ENCODE measurements around the gene BLCAP.
A peak's percentile ranks its signal among the peaks of the same experiment; 100 is the strongest.

Gene BLCAP

GRCh38 chr20:37526238-37526838 is 1.3 kb downstream of the BLCAP start (continued):
- TF ChIP-seq ZFHX2 (tag by site-specific recombination; conservative IDR thresholded peaks at IDR 0.05) (0 out of 2 replicates have a peak, but pooled peaks have one; percentile 16), HOXD13 (CRISPR knock-in tag; IDR thresholded peaks at IDR 0.05; ENCODE audit: borderline replicate concordance) (no peak), ZNF600 (tag by site-specific recombination; IDR thresholded peaks at IDR 0.05) (peak; percentile 95), ZEB2 (tag by site-specific recombination; IDR thresholded peaks at IDR 0.05) (peak; percentile 15; the same call in 1 of the 2 replicates), PATZ1 (tag by site-specific recombination; IDR thresholded peaks at IDR 0.05) (peak; percentile 31; the same call in 1 of the 2 replicates)

GRCh38 chr20:37525810-37526209 is 1.9 kb downstream of the BLCAP start:
- ChIA-PET CTCF (no interaction called here), POLR2A (no interaction called here)
- peak; percentile 47; the same call in 1 of the 2 replicates for TF ChIP-seq SCRT1 (tag by site-specific recombination; IDR thresholded peaks at IDR 0.05; ENCODE audit: borderline replicate concordance)
- TF ChIP-seq SCRT2 (tag by site-specific recombination; IDR thresholded peaks at IDR 0.05): peak; percentile 90
- TF ChIP-seq ZNF324 (tag by site-specific recombination; IDR thresholded peaks at IDR 0.05): no peak
- Histone ChIP-seq H3K9me3 (ENCODE audit: control insufficient read depth, insufficient read depth, low read depth, low read length) (no peaks in the 10 kb centered on the region), H3K4me3 (ENCODE audit: low read depth, low read length) (no peak overlapping the region), H3K4me1 (ENCODE audit: control insufficient read depth, insufficient read depth, low read length) (peaks cover 4% of the 10 kb centered on the region), H3K36me3 (ENCODE audit: control insufficient read depth in 2 of 2, insufficient read depth in 1 of 2, low read length in 2 of 2) (peaks cover 0 to 3% of the 10 kb centered on the region in 2 experiments; a peak in 1 of 3 replicates), H3K27ac (ENCODE audit: extremely low read depth, low read depth, low read length) (no peak overlapping the region)

- Histone ChIP-seq H3K9me3 (ENCODE audit: control insufficient read depth, insufficient read depth, low read depth, low read length) (no peaks in the 10 kb centered on the region), H3K27ac (ENCODE audit: extremely low read depth, low read depth, low read length) (no peak overlapping the region), H3K4me1 (ENCODE audit: control insufficient read depth, insufficient read depth, low read length) (peaks cover 4% of the 10 kb centered on the region), H3K4me3 (ENCODE audit: low read depth, low read length) (no peak overlapping the region), H3K36me3 (ENCODE audit: control insufficient read depth in 2 of 2, insufficient read depth in 1 of 2, low read length in 2 of 2) (peaks cover 0 to 3% of the 10 kb centered on the region in 2 experiments; a peak in 1 of 3 replicates)
- ChIA-PET CTCF (no interaction called here), POLR2A (no interaction called here)
- TF ChIP-seq HOXD13 (CRISPR knock-in tag; IDR thresholded peaks at IDR 0.05; ENCODE audit: borderline replicate concordance) (no peak), TSHZ1 (tag by site-specific recombination; IDR thresholded peaks at IDR 0.05; ENCODE audit: borderline replicate concordance) (no peak), ZNF24 (tag by site-specific recombination; IDR thresholded peaks at IDR 0.05) (no peak), ZNF558 (tag by site-specific recombination; IDR thresholded peaks at IDR 0.05) (peak; percentile 98), PRDM4 (tag by site-specific recombination; IDR thresholded peaks at IDR 0.05) (peak; percentile 63)
Observed at GRCh38 chr20:37524859-37525708, 2.6 kb downstream of the BLCAP start.

All from HEK293 (cell line).